ENCODE results near the gene SDCCAG8.

- no peak for TF ChIP-seq ZNF623 (tag by site-specific recombination; IDR thresholded peaks at IDR 0.05)
- no peak for TF ChIP-seq ZNF280D (tag by site-specific recombination; IDR thresholded peaks at IDR 0.05)
- TF ChIP-seq ZNF140 (tag by site-specific recombination; IDR thresholded peaks at IDR 0.05): no peak
- no peak for TF ChIP-seq CTCF (tag by site-specific recombination; IDR thresholded peaks at IDR 0.05)
- TF ChIP-seq ELK4 (IDR thresholded peaks at IDR 0.05; ENCODE audit: borderline replicate concordance, low read depth, low read length): no peak
- no peak for TF ChIP-seq ZNF274 (IDR thresholded peaks at IDR 0.05; ENCODE audit: low read length)
- TF ChIP-seq ZNF274 (tag by site-specific recombination; IDR thresholded peaks at IDR 0.05; ENCODE audit: borderline replicate concordance): no peak
- TF ChIP-seq ZNF302 (tag by site-specific recombination; IDR thresholded peaks at IDR 0.05; ENCODE audit: low read depth): no peak
- no peak for TF ChIP-seq RBAK (tag by site-specific recombination; IDR thresholded peaks at IDR 0.05)
- TF ChIP-seq ZNF341 (tag by site-specific recombination; IDR thresholded peaks at IDR 0.05; ENCODE audit: low read depth): no peak
- TF ChIP-seq ZNF148 (tag by site-specific recombination; IDR thresholded peaks at IDR 0.05; ENCODE audit: borderline replicate concordance): no peak
- no peak for TF ChIP-seq ZNF121 (tag by site-specific recombination; IDR thresholded peaks at IDR 0.05)
These were observed 166.5 kb downstream of the SDCCAG8 start for GRCh38 chr1:243422362-243422761.

All from HEK293 (cell line).